ENCODE data around the gene SLC8A3. TPM values are rescaled to one million over a fixed set of nuclear protein-coding genes. Genes with fewer than 3 reads are reported as not detected.

Gene SLC8A3
- total RNA-seq, 1 experiment from 2014 or later, result not detected

- intact Hi-C loops (cut with micrococcal nuclease; ENCODE audit: unreplicated experiment) (no loop called here), in situ Hi-C loops (cut with HindIII; ENCODE audit: low pct_unique_long_range_greater_than_20kb, low sequenced_read_pairs) (no loop called here)
- Histone ChIP-seq H3K36me3 (ENCODE audit: control insufficient read depth, insufficient read depth, low read length) (no peaks in the 10 kb centered on the region), H3K9me3 (ENCODE audit: control insufficient read depth, insufficient read depth, low read depth, low read length) (no peaks in the 10 kb centered on the region), H3K27me3 (ENCODE audit: control insufficient read depth, insufficient read depth, low read length) (no peaks in the 10 kb centered on the region; the same call in 1 of the 2 replicates), H3K4me3 (ENCODE audit: low read depth in 2 of 2, low read length in 2 of 2) (no peak overlapping the region), H3K27ac (ENCODE audit: low read length) (no peak overlapping the region), H3K4me1 (ENCODE audit: control insufficient read depth, insufficient read depth, low read length) (no peaks in the 10 kb centered on the region)
- CTCF ChIA-PET, result no interaction called here
- DNase-seq (ENCODE audit: low read depth, low spot score) (no peak), ATAC-seq (no peak)
- POLR2A ChIA-PET, result no interaction called here
- no peak for TF ChIP-seq CTCF (IDR thresholded peaks at IDR 0.05)
- BruUV-seq (replicated peaks), result no TSS peak
These were observed 19.6 kb upstream of the SLC8A3 start for GRCh38 chr14:70208380-70208779.

- no peak for TF ChIP-seq POLR2AphosphoS5 (IDR thresholded peaks at IDR 0.05; ENCODE audit: low read depth, low read length)
- TF ChIP-seq TCF7L2 (IDR thresholded peaks at IDR 0.05; ENCODE audit: low read depth, low read length), result no peak
- no peak for TF ChIP-seq REST (IDR thresholded peaks at IDR 0.05; ENCODE audit: insufficient read depth in 1 of 2, low read depth in 2 of 2, low read length in 1 of 2)
- H3K4me1 ChIP-seq (ENCODE audit: control insufficient read depth, insufficient read depth, low read length), result no peaks in the 10 kb centered on the region
- BruUV-seq (replicated peaks), result no TSS peak
- POLR2A ChIA-PET, result no interaction called here
- DNase-seq (ENCODE audit: low read depth, low spot score) (no peak), ATAC-seq (no peak)
- H3K4me3 ChIP-seq (ENCODE audit: low read depth in 2 of 2, low read length in 2 of 2), result no peak overlapping the region
- CTCF ChIA-PET, result no interaction called here
- H3K9me3 ChIP-seq (ENCODE audit: control insufficient read depth, insufficient read depth, low read depth, low read length), result no peaks in the 10 kb centered on the region
- no peak overlapping the region for H3K27ac ChIP-seq (ENCODE audit: low read length)
- no peaks in the 10 kb centered on the region for H3K36me3 ChIP-seq (ENCODE audit: control insufficient read depth, insufficient read depth, low read length)
- intact Hi-C loops (cut with micrococcal nuclease; ENCODE audit: unreplicated experiment) (no loop called here), in situ Hi-C loops (cut with HindIII; ENCODE audit: low pct_unique_long_range_greater_than_20kb, low sequenced_read_pairs) (no loop called here)
- H3K27me3 ChIP-seq (ENCODE audit: control insufficient read depth, insufficient read depth, low read length), result peaks cover 6% of the 10 kb centered on the region
These were observed 14.9 kb upstream of the SLC8A3 start for GRCh38 chr14:70203686-70204085.

- Histone ChIP-seq H3K36me3 (ENCODE audit: control insufficient read depth, insufficient read depth, low read length) (no peaks in the 10 kb centered on the region), H3K27ac (ENCODE audit: low read length) (no peak overlapping the region), H3K27me3 (ENCODE audit: control insufficient read depth, insufficient read depth, low read length) (peaks cover 6% of the 10 kb centered on the region), H3K4me3 (ENCODE audit: low read depth in 2 of 2, low read length in 2 of 2) (no peak overlapping the region), H3K9me3 (ENCODE audit: control insufficient read depth, insufficient read depth, low read depth, low read length) (no peaks in the 10 kb centered on the region), H3K4me1 (ENCODE audit: control insufficient read depth, insufficient read depth, low read length) (no peaks in the 10 kb centered on the region)
- BruUV-seq (replicated peaks), result no TSS peak
- TF ChIP-seq TCF7L2 (IDR thresholded peaks at IDR 0.05; ENCODE audit: low read depth, low read length), result no peak
- no peak for TF ChIP-seq SIN3A (IDR thresholded peaks at IDR 0.05; ENCODE audit: borderline replicate concordance, insufficient read depth, low read depth, low read length)
- TF ChIP-seq REST (IDR thresholded peaks at IDR 0.05; ENCODE audit: insufficient read depth in 1 of 2, low read depth in 2 of 2, low read length in 1 of 2), result no peak
- no peak for TF ChIP-seq POLR2AphosphoS5 (IDR thresholded peaks at IDR 0.05; ENCODE audit: low read depth, low read length)
- TF ChIP-seq CTCF (IDR thresholded peaks at IDR 0.05), result no peak
- in situ Hi-C loops (cut with HindIII; ENCODE audit: low pct_unique_long_range_greater_than_20kb, low sequenced_read_pairs), result no loop called here
- intact Hi-C loops (cut with micrococcal nuclease; ENCODE audit: unreplicated experiment), result no loop called here
- ATAC-seq (no peak), DNase-seq (ENCODE audit: low read depth, low spot score) (no peak)
- ChIA-PET CTCF (no interaction called here), POLR2A (no interaction called here)
These were observed 13.2 kb upstream of the SLC8A3 start for GRCh38 chr14:70201994-70202393.
